ENCODE measurements around the gene CFAP20DC.
"Not testable (repeated sequence)": the region's sequence is repeated elsewhere in the genome, so short reads cannot be mapped to it uniquely, and the experiment has no call there.

CFAP20DC gene

GRCh38 chr3:59049671-59050331 lies at the start of gene CFAP20DC:
CFAP20DC (minus strand) TSS chr3:59050025; CDS start chr3:59049631, 394 bp downstream.
- peak; percentile 63 for DNase-seq (ENCODE audit: low spot score)

GRCh38 chr3:59098516-59098915 lies 48.7 kb upstream of the CFAP20DC start:
- DNase-seq (ENCODE audit: low spot score), result not testable (repeated sequence)

GRCh38 chr3:59094446-59094845 lies 44.6 kb upstream of the CFAP20DC start:
- DNase-seq (ENCODE audit: low spot score), result no peak

GRCh38 chr3:59093521-59093920 lies 43.7 kb upstream of the CFAP20DC start:
- DNase-seq (ENCODE audit: low spot score), result no peak

GRCh38 chr3:59088761-59089160 lies 38.9 kb upstream of the CFAP20DC start:
- no peak for DNase-seq (ENCODE audit: low spot score)

GRCh38 chr3:59085976-59086375 lies 36.2 kb upstream of the CFAP20DC start:
- DNase-seq (ENCODE audit: low spot score), result no peak

GRCh38 chr3:59084583-59084982 lies 34.8 kb upstream of the CFAP20DC start:
- DNase-seq (ENCODE audit: low spot score), result no peak

GRCh38 chr3:59082106-59082505 lies 32.3 kb upstream of the CFAP20DC start:
- DNase-seq (ENCODE audit: low spot score), result no peak

GRCh38 chr3:59081071-59081470 lies 31.2 kb upstream of the CFAP20DC start:
- DNase-seq (ENCODE audit: low spot score), result no peak

- no peak for DNase-seq (ENCODE audit: low spot score)
Measured at GRCh38 chr3:59079962-59080361, 30.1 kb upstream of the CFAP20DC start.

GRCh38 chr3:59074764-59075163 lies 24.9 kb upstream of the CFAP20DC start:
- no peak for DNase-seq (ENCODE audit: low spot score)

GRCh38 chr3:59072681-59073080 lies 22.9 kb upstream of the CFAP20DC start:
- DNase-seq (ENCODE audit: low spot score), result no peak

GRCh38 chr3:59069838-59070237 lies 20.0 kb upstream of the CFAP20DC start:
- no peak for DNase-seq (ENCODE audit: low spot score)

GRCh38 chr3:59065240-59065639 lies 15.4 kb upstream of the CFAP20DC start:
- no peak for DNase-seq (ENCODE audit: low spot score)

GRCh38 chr3:59064728-59065127 lies 14.9 kb upstream of the CFAP20DC start:
- DNase-seq (ENCODE audit: low spot score), result no peak

GRCh38 chr3:59064276-59064675 lies 14.5 kb upstream of the CFAP20DC start:
- DNase-seq (ENCODE audit: low spot score), result no peak

GRCh38 chr3:59056706-59057105 lies 6.9 kb upstream of the CFAP20DC start:
- no peak for DNase-seq (ENCODE audit: low spot score)

GRCh38 chr3:59052803-59053411 lies 3.1 kb upstream of the CFAP20DC start:
- DNase-seq (ENCODE audit: low spot score), result peak; percentile 9

- not testable (repeated sequence) for DNase-seq (ENCODE audit: low spot score)
Measured at GRCh38 chr3:59050811-59051414, 1.1 kb upstream of the CFAP20DC start.

GRCh38 chr3:59046839-59047238 lies 3.0 kb downstream of the CFAP20DC start:
- DNase-seq (ENCODE audit: low spot score), result no peak

- DNase-seq (ENCODE audit: low spot score), result no peak
Measured at GRCh38 chr3:59043391-59043790, 6.4 kb downstream of the CFAP20DC start.

- no peak for DNase-seq (ENCODE audit: low spot score)
Measured at GRCh38 chr3:59040902-59041301, 8.9 kb downstream of the CFAP20DC start.

- no peak for DNase-seq (ENCODE audit: low spot score)
Measured at GRCh38 chr3:59027607-59028006, 22.2 kb downstream of the CFAP20DC start.

- no peak for DNase-seq (ENCODE audit: low spot score)
Measured at GRCh38 chr3:59023612-59024011, 26.2 kb downstream of the CFAP20DC start.
